GM21717 (cell line): ENCODE results near the gene TLE4.

Experiments
- ATAC-seq: cut with Tn5 transposase; IDR thresholded peaks from one replicate; pipeline ENCODE4 v1.9.1; 2021; ENCODE audit warnings: mild to moderate bottlenecking, moderate library complexity; ENCODE audit not compliant: unreplicated experiment

Gene TLE4

DNA sequence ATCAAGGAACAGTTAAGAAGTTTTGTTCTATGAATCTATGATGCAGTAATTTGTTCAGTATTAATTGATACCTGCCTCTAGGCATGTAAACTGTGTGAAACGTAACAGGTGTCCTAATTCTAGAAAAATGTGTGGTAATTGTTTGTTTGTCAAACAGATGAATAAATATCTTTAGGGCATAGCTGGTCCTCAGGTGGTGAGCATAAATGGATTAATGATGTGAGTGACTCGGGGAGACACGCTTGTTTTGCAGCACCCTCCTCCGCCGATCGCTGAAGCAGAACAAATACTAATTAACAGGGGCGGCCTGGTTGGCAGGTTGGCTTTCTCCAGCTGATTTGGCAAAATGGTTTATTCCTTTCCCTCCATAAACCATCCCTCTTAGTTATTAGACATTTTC lies 88.8 kb downstream of the TLE4 start:
- ATAC-seq: no peak

GRCh38 chr9:79661279-79661678 lies 89.5 kb downstream of the TLE4 start:
- no peak for ATAC-seq

DNA sequence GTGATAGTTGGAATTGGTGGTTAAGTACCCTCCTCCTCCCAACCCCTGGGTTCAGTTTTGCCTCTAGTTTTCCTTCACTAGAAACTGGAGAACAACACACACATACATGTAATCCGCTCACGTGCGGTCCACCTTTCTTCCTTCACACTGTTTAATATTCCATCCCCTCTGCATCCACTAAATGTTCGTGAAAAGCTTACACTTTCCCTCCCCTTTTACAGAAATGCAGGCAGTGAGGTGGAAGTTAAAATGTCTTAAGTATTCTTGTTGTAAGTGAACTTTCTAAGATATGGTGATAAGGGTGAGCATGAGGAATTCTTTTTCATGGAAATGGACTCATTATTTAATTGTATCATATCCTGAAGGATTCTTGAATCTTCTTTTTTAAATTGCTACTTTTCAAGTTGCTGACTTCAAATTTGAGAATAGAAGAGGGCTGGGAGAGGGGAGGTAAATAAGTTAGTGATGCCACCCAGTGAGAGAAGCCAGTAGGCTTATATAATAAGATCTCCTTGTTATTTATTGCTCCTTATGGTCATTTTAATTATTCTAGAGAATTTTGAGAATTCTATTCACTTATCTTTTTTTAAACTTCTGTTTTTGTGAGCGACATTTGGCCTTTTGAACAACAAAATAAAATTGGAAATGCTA lies 90.2 kb downstream of the TLE4 start:
- no peak for ATAC-seq

- ATAC-seq: no peak
Measured at GRCh38 chr9:79662537-79662956, 90.8 kb downstream of the TLE4 start.

GRCh38 chr9:79663300-79663699 lies 91.5 kb downstream of the TLE4 start:
- no peak for ATAC-seq

DNA sequence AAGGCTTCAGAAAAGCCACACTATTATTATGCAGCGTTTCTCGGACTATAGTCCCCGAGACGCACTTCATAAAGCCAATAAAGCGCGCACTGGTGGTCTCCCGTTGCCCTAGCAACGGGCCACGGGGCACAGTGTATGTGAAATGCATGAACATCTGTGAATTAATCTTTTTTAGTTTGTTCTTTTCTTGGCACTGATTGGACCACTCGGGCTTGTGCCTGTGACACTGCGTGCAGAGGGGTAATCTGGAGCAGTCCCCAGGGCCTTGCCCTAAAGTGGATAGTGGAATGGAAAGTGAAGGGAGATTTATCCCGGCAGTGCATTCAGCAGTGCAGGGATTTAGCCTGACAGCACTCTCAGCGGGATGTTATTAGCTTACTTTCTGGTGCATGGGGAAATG lies 92.1 kb downstream of the TLE4 start:
- ATAC-seq: no peak

DNA sequence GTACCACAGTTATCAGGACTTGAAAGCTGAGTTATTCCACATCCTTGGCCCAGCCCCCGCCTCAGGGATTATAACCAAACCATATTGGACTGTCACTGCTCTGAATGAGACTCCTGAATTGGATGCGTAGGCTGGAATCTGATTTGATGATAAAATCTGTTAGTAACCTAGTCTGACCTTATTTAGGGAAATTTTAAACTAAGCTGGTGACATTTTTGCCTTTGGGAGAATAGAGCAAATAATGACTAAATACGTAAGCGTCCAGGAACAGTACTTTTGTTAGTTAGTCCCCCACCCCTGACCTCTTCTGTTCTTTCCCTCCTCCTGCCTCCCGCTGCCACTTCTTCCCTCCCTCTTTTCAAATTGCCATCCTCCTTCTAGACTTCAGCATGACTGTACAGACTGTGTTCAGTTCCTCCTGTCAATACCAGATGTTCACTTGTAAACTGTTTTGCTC lies 92.6 kb downstream of the TLE4 start:
- ATAC-seq: no peak

- no peak for ATAC-seq
Measured at GRCh38 chr9:79665369-79665768, 93.6 kb downstream of the TLE4 start.

- no peak for ATAC-seq
Measured at GRCh38 chr9:79665931-79666330, 94.2 kb downstream of the TLE4 start.

DNA sequence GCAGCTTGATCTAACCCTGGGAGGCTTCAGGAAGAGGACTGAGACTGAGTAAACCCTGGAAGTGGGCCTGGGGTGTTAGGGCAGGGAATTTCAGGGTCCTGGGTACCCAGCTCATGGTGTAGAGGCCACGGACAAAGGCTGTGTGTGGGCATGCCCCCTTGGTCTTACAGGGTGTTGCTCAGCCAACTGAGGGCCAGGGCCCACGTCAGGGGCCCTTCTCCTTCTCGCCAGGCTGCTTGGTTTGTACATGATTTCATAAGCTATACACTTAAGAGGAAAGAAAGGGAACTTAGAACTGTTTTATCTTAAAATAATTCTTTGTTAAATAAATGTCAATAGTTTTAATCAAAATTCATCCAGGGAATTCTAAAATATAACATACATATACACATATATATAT lies 95.4 kb downstream of the TLE4 start:
- ATAC-seq: no peak

DNA sequence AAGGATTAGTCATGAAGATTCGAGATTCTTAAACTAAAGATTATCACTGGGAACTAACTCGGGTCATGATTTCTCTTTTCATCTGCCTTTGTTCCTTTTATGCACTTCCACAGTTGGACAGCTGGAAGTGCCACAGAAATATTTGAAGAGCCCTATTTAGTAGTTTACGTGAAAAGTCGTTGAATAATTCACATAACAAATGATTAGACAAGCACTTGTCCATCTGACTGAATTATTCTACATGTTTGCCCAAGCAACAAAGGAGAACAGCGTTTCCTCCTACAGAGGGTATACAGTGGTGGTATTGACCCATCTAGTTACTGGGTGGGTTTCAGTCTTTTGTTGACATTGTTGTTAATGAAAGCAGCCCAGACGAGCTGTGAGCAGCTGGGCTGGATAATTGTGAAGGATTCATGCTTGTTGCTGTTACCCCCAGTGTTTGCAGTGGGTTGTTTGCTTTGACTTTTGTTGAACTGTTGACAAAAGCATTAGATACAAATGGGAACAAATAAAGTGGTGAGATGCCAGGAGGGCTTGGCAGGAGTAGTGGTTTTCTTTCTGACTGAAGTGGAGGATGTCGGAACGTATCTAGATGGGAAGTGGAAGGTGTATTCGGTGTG lies 96.2 kb downstream of the TLE4 start:
- ATAC-seq: no peak

DNA sequence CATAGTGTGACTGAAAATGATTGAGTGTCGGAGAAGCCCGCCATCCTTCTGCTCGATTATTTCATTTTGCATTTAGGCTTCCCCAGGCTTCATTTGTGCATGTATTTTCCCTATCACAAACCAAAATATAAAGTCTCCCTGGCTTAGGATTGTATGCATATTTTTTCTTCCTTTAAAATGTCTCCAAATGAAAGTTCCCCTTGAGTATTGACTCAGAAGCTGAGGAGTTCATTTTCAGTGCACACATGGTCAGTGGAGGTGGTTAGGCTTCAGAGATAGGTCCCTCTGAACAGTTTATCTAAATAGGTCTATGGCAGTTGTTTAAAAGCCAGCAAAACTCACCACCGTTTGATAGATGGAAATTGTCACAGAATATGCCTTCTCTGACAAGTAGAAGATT lies 97.2 kb downstream of the TLE4 start:
- no peak for ATAC-seq

- ATAC-seq: no peak
Measured at GRCh38 chr9:79670269-79670961, 98.7 kb downstream of the TLE4 start.

GRCh38 chr9:79671558-79671957 lies 99.8 kb downstream of the TLE4 start:
- ATAC-seq: no peak

DNA sequence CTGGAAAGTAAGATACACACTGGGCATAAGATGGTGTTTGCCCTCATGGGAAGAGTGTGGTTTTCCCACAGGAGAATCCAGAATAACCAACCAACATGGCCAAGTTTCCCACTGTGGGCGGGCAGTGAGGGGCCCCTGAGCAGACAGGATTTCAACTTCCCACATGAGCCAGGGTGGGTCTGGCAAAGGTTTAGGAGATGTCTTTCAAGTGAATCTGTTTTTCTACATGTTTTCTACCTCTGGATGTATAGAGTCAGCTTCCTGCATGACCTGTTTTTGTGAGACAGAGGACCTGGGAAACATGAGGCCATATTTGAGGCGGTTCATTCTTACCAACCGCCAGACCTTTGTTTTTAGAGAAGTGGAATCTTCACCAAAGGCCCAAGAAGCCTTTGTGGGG lies 100.5 kb downstream of the TLE4 start:
- no peak for ATAC-seq

GRCh38 chr9:79672891-79673290 lies 101.1 kb downstream of the TLE4 start:
- ATAC-seq: no peak

DNA sequence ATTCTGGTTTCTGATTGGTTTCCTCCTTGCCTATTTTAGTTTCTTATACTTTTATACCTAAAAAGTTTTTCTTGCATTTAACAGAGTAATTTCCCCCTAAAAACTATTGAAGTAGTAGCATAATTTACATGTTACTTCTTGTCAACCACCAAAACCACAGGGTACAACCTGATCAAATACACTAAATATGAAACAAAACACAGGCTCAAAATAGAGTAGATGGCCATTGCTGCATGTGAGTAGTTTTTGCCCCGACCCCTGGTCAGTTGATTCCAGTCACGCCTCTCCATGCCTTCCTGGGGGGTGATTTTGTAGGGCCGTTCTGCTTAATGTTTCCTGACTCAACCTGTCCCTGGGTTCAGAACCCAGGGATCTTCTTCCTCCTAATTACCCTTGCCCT lies 101.8 kb downstream of the TLE4 start:
- peak; percentile 85 for ATAC-seq

GRCh38 chr9:79674052-79674777 lies 102.5 kb downstream of the TLE4 start:
- peak; percentile 37 for ATAC-seq

- no peak for ATAC-seq
Measured at GRCh38 chr9:79681576-79681975, 109.8 kb downstream of the TLE4 start.

- ATAC-seq: no peak
Measured at GRCh38 chr9:79682076-79682736, 110.4 kb downstream of the TLE4 start.

DNA sequence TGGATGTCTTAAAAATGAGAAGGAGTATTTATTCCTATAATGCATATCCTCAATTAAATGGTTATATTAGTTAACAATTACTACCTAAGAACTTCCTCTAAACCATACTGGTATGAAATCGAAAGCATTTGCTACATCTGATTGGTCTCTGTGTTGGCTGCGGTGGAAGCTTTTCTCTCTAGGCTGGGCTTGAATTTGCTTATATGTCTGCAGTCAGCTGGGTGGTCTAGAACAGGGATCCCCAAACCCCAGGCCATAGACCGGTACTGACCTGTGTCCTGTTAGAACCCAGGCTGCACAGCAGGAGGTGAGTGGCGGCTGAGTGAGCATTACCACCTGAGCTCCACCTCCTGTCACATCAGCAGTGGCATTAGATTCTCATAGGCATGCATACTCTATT lies 112.3 kb downstream of the TLE4 start:
- ATAC-seq: no peak
